PFSK-1 (cell line): ENCODE measurements around the gene ECEL1.

Source experiments
- FOXP2 ChIP-seq: optimal IDR thresholded peaks from 2 replicates; pipeline ENCODE3; 2011; ENCODE audit warnings: borderline replicate concordance, control low read depth, inconsistent platforms; ENCODE audit not compliant: insufficient read depth; ENCODE audit errors: extremely low read length, extremely low read depth
- POLR2AphosphoS5 ChIP-seq: IDR thresholded peaks from 2 replicates; pipeline ENCODE4 v1.6.1; 2012; ENCODE audit warnings: low read depth, mild to moderate bottlenecking, control low read depth, low read length, moderate library complexity
- SIN3A ChIP-seq: IDR thresholded peaks from 2 replicates; pipeline ENCODE4 v1.6.1; 2012; ENCODE audit warnings: mild to moderate bottlenecking, low read length, moderate library complexity, borderline replicate concordance; ENCODE audit not compliant: insufficient read depth
- TAF1 ChIP-seq: IDR thresholded peaks from 2 replicates; pipeline ENCODE4 v1.6.1; 2012; ENCODE audit warnings: low read length, control low read depth, borderline replicate concordance; ENCODE audit not compliant: insufficient read depth
- TF ChIP-seq, protein P1 (sequence below), 2 experiments: IDR thresholded peaks; 2 replicates each; pipeline versions ENCODE4 v1.6.1 to v1.8.0; 2011 to 2012; ENCODE audit warnings: low read depth in 2 of 2, low read length in 2 of 2, control low read depth in 1 of 2, inconsistent platforms in 1 of 2, mild to moderate bottlenecking in 1 of 2, moderate library complexity in 1 of 2; ENCODE audit not compliant: insufficient read depth in 1 of 2

Gene ECEL1

DNA sequence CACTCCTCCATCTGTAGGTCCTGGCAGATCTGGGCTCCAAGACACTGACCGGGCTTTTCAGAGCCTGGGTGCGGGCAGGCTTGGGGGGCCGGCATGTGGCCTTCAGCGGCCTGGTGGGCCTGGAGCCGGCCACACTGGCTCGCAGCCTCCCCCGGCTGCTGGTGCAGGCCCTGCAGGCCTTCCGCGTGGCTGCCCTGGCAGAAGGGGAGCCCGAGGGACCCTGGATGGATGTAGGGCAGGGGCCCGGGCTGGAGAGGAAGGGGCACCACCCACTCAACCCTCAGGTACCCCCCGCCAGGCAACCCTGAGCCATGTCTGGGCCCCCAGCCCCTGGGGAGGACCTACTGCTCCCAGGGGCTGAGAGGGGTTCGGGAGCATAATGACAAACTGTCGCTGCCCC, 37.6 kb upstream of the ECEL1 start:
- TF ChIP-seq TAF1 (no peak), SIN3A (no peak)
- TF ChIP-seq, protein P1, sequence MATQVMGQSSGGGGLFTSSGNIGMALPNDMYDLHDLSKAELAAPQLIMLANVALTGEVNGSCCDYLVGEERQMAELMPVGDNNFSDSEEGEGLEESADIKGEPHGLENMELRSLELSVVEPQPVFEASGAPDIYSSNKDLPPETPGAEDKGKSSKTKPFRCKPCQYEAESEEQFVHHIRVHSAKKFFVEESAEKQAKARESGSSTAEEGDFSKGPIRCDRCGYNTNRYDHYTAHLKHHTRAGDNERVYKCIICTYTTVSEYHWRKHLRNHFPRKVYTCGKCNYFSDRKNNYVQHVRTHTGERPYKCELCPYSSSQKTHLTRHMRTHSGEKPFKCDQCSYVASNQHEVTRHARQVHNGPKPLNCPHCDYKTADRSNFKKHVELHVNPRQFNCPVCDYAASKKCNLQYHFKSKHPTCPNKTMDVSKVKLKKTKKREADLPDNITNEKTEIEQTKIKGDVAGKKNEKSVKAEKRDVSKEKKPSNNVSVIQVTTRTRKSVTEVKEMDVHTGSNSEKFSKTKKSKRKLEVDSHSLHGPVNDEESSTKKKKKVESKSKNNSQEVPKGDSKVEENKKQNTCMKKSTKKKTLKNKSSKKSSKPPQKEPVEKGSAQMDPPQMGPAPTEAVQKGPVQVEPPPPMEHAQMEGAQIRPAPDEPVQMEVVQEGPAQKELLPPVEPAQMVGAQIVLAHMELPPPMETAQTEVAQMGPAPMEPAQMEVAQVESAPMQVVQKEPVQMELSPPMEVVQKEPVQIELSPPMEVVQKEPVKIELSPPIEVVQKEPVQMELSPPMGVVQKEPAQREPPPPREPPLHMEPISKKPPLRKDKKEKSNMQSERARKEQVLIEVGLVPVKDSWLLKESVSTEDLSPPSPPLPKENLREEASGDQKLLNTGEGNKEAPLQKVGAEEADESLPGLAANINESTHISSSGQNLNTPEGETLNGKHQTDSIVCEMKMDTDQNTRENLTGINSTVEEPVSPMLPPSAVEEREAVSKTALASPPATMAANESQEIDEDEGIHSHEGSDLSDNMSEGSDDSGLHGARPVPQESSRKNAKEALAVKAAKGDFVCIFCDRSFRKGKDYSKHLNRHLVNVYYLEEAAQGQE (IDR thresholded peaks at IDR 0.05; ENCODE audit: insufficient read depth in 1 of 2, low read depth in 2 of 2, low read length in 2 of 2): no peak

DNA sequence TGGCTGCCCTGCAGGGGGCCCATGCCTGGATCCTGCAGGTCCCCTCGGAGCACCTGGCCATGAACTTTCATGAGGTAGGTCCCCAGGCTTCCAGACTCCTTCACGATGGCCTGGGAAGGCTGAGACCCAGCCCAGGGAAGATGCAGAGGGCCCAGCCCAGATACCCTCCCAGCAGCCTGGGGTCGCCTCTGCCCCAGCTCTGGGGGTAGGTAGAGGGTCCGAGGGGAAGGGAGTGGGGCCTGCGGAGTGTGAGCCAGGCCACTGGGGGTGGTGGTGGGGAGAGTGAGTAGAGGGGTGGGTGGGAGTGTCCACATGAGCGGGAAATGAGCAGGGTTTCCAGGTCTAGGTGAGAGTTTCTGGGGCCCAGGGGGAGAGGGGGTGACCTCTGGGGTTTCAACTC, 37.1 kb upstream of the ECEL1 start:
- TF ChIP-seq TAF1 (no peak), SIN3A (no peak), POLR2AphosphoS5 (no peak), FOXP2 (no peak)
- TF ChIP-seq, protein P1 (IDR thresholded peaks at IDR 0.05; ENCODE audit: insufficient read depth in 1 of 2, low read depth in 2 of 2, low read length in 2 of 2): no peak

DNA sequence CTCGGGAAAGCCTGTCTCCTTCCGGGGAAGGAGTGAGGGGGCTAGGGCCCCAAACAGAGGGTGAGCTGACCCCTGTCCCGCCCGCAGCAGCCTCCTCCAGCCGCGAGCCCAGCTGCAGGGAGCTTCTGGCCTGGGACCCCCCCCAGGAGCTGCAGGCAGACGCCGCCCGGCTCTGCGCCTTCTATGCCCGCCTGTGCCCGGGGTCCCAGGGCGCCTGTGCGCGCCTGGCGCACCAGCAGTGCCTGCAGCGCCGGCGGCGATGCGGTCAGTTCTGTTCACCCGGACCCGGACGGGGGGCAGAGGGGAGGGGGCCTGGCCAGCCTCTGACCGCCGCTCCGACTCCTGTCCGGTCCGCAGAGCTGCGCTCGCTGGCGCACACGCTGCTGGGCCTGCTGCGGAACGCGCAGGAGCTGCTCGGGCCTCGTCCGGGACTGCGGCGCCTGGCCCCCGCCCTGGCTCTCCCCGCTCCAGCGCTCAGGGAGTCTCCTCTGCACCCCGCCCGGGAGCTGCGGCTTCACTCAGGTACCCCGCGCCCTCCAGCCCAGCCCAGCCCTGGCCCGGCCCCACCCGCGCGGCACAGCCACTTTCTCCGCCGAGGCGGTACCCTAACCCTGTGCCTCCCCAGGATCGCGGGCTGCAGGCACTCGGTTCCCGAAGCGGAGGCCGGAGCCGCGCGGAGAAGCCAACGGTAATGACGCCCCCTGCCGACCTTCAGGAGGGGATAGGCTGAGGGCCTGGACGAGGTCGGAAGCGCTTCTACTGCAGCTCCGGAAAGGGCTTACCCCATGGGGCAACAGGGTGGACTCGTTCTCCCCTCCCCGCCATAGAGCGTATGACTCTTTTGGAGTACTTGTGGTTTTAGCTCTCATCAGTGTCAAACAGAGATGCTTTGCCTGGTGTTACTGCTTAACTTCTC, 36.3 kb upstream of the ECEL1 start:
- no peak for TF ChIP-seq FOXP2
- TF ChIP-seq SIN3A: no peak
- TF ChIP-seq, protein P1 (IDR thresholded peaks at IDR 0.05; ENCODE audit: insufficient read depth in 1 of 2, low read depth in 2 of 2, low read length in 2 of 2): no peak
- no peak for TF ChIP-seq POLR2AphosphoS5
- no peak for TF ChIP-seq TAF1

DNA sequence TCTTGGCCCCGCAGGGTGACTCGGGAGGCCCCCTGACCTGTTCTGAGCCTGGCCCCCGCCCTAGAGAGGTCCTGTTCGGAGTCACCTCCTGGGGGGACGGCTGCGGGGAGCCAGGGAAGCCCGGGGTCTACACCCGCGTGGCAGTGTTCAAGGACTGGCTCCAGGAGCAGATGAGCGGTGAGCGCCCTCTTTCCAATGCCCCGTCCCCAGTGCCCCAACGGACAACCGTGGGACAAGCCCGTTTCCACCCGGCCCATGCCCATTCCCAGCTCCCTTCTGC, 35.7 kb upstream of the ECEL1 start:
- TF ChIP-seq FOXP2 (no peak), POLR2AphosphoS5 (no peak), TAF1 (no peak), SIN3A (no peak)
- TF ChIP-seq, protein P1 (IDR thresholded peaks at IDR 0.05; ENCODE audit: insufficient read depth in 1 of 2, low read depth in 2 of 2, low read length in 2 of 2): no peak
